Adrenal gland (tissue), 12 donors: ENCODE data around the gene CMPK1. TPM values are rescaled to one million over a fixed set of nuclear protein-coding genes. Genes with fewer than 3 reads are reported as not detected.
A peak's percentile ranks its signal among the peaks of the same experiment; 100 is the strongest.
"Not testable (repeated sequence)": the region's sequence is repeated elsewhere in the genome, so short reads cannot be mapped to it uniquely, and the experiment has no call there.

ENCODE experiments used
- DNase-seq, 7 donors: peaks; one replicate each; pipeline ENCODE4 v3.0.0-alpha.2; 2019 to 2020
- H3K27ac ChIP-seq, 5 donors: fragments of 200-600 bp; sonication (generic) in 4 of 5; 1 replicate in 3 of 5; 2 replicates in 2 of 5; pipeline versions ENCODE4 v1.5.1 to v1.8.0; 2016 to 2020; ENCODE audit warnings: mild to moderate bottlenecking in 1 of 5
- H3K27me3 ChIP-seq: fragments of 200-600 bp; 2 replicates; pipeline ENCODE4 v1.8.0; 2021
- H3K36me3 ChIP-seq, 2 donors: fragments of 200-600 bp; replicated peaks in 1 of 2; 1 replicate in 1 of 2; 2 replicates in 1 of 2; pipeline versions ENCODE4 v1.5.1 to v1.8.0; 2018 to 2022
- H3K4me1 ChIP-seq, 2 donors: fragments of 200-600 bp; replicated peaks in 1 of 2; 1 replicate in 1 of 2; 2 replicates in 1 of 2; pipeline versions ENCODE4 v1.5.1 to v1.8.0; 2018 to 2021
- H3K4me3 ChIP-seq, 4 donors: fragments of 200-600 bp; sonication (generic) in 3 of 4; one replicate each; pipeline ENCODE4 v1.5.1; 2016 to 2018
- H3K9me3 ChIP-seq, 3 donors: fragments of 200-600 bp; sonication (generic) in 1 of 3; replicated peaks in 1 of 3; 1 replicate in 2 of 3; 2 replicates in 1 of 3; pipeline versions ENCODE4 v1.5.1 to v1.8.0; 2016 to 2021
- POLR2A ChIP-seq, 2 donors: fragments of 450-650 bp; IDR thresholded peaks; one replicate each; pipeline ENCODE4 v1.6.1; 2017; ENCODE audit warnings: antibody characterized with exemption in 2 of 2, mild to moderate bottlenecking in 2 of 2, moderate library complexity in 1 of 2
- WGBS, 4 donors: extraction: QIAGEN DNeasy Blood & Tissue Kit in 2 of 4; methylation state at CpG; one replicate each; pipeline versions ENCODE4 v1.1.5 to v1.1.7; 2013 to 2017; 5-methylcytosine and 5-hydroxymethylcytosine counted together
- intact Hi-C, 2 donors: fragments of 100-400 bp; cut with DNase I; formaldehyde crosslinking; loops; one replicate each; pipeline versions ENCODE4 v1.14.1 to v1.15.0; 2022 to 2023
- polyA plus RNA-seq, 3 donors: library from polyadenylated mRNA; stranded (reverse); fragments of 200-250 nt in 2 of 3; fragments of 350-450 nt in 1 of 3; fragmentation: Illumina TruSeq in 1 of 3; extraction: RNeasy Lipid Tissue Mini Kit (QIAGEN cat#74804) in 1 of 3; gene quantifications; one replicate each; pipeline ENCODE4 v1.2.3, GENCODE V29; 2013 to 2014
- total RNA-seq, 9 donors: library from RNA; depleted of rRNA in 4 of 9; stranded (reverse); fragments of >200 nt in 4 of 9; fragments of 120-200 nt in 1 of 9; fragmentation: NEBNext Ultra II Directional in 1 of 9; extraction: Animal tissue kit (Norgen Biotek cat#: 25700) in 1 of 9; gene quantifications; one replicate each; pipeline versions ENCODE4 v1.1.0 to v1.2.4, GENCODE V29; 2013 to 2023
- TF ChIP-seq, protein P1 (sequence below), 6 experiments: fragments of 450-650 bp in 4 of 6; fragments of 200-600 bp in 2 of 6; sonication (generic) in 1 of 6; IDR thresholded peaks; 1 replicate in 5 of 6; 2 replicates in 1 of 6; pipeline versions ENCODE4 v1.5.1 to v1.8.0; 2016 to 2021; ENCODE audit warnings: antibody characterized with exemption in 6 of 6, mild to moderate bottlenecking in 2 of 6, moderate library complexity in 1 of 6
- donor health status: healthy with polysubstance abuse.
- donor health status: Bipolar disorder and iron deficiency.
- donor health status: DM: yes; HTN: yes; CAD: no.
- donor health status: DM: no; HTN: no; CAD: no.
- donor health status: DM: no; HTN: no; CAD: no.
- donor health status: DM: yes; HTN: yes; CAD: no.

CMPK1 gene
- total and polyA plus RNA-seq, 12 donors = 31.0 to 124 (median 64.2) TPM

DNA sequence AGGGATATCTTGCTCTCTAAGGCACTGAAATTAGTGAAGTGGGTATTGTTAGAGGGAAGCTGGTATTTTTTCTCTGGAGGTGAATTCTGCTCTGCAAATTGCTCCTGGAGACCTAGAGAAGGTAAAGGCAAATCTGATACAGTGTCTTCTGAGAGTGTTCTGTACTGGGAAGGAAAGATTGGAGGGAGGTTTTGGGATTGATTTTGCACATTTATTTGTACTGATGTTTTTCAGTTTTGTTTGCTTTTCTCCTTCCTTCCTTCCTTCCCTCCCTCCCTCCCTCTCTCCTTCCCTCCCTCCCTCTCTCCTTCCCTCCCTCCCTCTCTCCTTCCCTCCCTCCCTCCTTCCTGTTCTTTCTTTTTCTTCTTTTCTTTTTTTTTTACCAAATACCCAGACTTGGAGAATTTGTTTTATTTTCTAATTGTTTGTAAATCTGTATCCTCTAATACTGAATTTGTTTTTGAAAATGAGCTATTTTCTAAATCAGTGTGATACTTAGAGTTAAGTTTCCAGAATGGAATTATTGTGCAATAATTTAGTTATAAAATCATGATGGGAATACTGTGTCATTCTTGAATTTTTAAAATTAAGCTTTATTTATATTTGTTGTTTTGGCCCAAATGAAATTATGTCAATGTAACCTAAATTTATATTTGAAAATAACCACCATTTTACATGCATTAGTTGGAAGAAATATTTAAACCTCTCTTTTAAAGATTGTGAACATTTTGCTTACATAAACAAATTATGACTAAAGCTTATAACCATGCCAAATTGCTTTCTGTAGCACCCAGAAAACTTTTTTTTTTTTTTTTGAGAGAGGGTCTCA, 4.9 kb downstream of the CMPK1 start:
- Histone ChIP-seq H3K4me1 (peaks cover 13 to 35% of the 10 kb centered on the region in 2 donors), H3K9me3 (no peaks in the 10 kb centered on the region), H3K36me3 (no peaks in the 10 kb centered on the region), H3K4me3 (no peak overlapping the region), H3K27ac (peak overlapping the region in 2 of 5 donors; percentile 3 to 54), H3K27me3 (no peaks in the 10 kb centered on the region)
- TF ChIP-seq POLR2A (IDR thresholded peaks at IDR 0.05) = no peak
- TF ChIP-seq, protein P1, sequence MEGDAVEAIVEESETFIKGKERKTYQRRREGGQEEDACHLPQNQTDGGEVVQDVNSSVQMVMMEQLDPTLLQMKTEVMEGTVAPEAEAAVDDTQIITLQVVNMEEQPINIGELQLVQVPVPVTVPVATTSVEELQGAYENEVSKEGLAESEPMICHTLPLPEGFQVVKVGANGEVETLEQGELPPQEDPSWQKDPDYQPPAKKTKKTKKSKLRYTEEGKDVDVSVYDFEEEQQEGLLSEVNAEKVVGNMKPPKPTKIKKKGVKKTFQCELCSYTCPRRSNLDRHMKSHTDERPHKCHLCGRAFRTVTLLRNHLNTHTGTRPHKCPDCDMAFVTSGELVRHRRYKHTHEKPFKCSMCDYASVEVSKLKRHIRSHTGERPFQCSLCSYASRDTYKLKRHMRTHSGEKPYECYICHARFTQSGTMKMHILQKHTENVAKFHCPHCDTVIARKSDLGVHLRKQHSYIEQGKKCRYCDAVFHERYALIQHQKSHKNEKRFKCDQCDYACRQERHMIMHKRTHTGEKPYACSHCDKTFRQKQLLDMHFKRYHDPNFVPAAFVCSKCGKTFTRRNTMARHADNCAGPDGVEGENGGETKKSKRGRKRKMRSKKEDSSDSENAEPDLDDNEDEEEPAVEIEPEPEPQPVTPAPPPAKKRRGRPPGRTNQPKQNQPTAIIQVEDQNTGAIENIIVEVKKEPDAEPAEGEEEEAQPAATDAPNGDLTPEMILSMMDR (IDR thresholded peaks at IDR 0.05) = no peak
- intact Hi-C loops = no loop called here
- DNase-seq = no peak

DNA sequence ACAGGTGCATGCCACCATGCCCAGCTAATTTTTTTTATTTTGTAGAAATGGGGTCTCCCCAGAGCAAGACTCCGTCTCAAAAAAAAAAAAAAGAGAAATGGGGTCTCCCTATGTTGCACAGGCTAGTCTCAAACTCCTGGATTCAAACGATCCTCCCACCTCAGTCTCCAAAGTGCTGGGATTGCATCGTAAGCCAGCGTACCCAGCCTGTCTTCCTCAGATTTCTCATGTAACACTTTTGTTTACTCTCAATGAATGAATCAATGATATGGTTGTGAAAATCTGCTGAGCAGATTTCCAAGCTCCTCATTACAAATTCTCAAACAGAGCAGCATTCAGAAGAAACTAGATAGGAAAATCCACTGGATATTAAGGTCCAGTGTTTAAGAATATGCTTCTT, 6.6 kb downstream of the CMPK1 start:
- TF ChIP-seq, protein P1 (IDR thresholded peaks at IDR 0.05) = no peak
- no peak for TF ChIP-seq POLR2A (IDR thresholded peaks at IDR 0.05)
- Histone ChIP-seq H3K27ac (no peak overlapping the region), H3K27me3 (no peaks in the 10 kb centered on the region), H3K4me1 (peaks cover 6 to 29% of the 10 kb centered on the region in 2 donors), H3K36me3 (no peaks in the 10 kb centered on the region), H3K9me3 (no peaks in the 10 kb centered on the region), H3K4me3 (no peak overlapping the region)
- intact Hi-C loops = no loop called here
- DNase-seq = no peak
- WGBS, 4 donors = 65 to 97% (median 87%) methylated on average over 4 of the region's 4 CpGs

DNA sequence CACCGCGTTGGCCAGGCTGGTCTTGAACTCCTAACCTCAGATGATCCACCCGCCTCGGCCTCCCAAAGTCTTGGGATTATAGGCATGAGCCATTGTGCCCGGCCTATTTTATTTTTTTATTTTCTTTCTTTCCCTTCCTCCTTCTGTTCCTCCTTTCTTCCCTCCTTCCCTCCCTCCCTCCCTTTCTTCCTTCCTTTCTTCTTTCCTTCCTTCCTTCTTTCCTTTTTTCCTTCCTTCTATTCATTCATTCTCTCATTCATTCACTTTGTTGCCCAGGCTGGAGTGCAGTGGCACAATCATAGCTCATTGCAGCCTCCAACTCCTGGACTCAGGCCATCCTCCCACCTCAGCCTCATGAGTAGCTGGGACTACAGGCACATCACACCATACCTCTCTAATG, 13.4 kb downstream of the CMPK1 start:
- H3K27ac ChIP-seq, H3K27me3 ChIP-seq, intact Hi-C loops, H3K36me3 ChIP-seq, H3K4me1 ChIP-seq, H3K4me3 ChIP-seq, H3K9me3 ChIP-seq, DNase-seq: not testable (repeated sequence)
- WGBS, 4 donors = 93 to 99% (median 97%) methylated on average over 5 of the region's 5 CpGs

DNA sequence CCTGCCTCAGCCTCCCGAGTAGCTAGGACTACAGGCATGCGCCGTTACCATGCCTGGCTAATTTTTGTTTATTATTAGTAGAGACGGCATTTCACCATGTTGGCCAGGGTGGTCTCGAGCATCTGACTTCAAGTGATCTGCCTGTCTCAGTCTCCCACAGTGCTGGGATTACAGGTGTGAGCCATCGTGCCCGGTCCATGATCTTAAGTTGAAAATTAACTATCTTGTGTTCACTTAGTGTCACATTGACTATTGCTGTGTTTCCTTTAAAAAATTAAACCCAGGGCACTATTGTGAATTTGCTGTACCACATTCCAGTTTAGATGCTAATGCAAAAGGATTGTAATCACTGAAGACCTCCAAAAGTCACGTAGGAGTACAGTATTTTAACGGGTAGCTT, 14.1 kb downstream of the CMPK1 start:
- Histone ChIP-seq H3K9me3 (no peaks in the 10 kb centered on the region), H3K4me3 (no peak overlapping the region), H3K4me1 (no peaks in the 10 kb centered on the region), H3K27ac (no peak overlapping the region), H3K36me3 (no peaks in the 10 kb centered on the region), H3K27me3 (no peaks in the 10 kb centered on the region)
- intact Hi-C loops = no loop called here
- DNase-seq = no peak
- 94 to 96% (median 96%) methylated on average over 6 to 9 of the region's 9 CpGs for WGBS, 4 donors
- no peak for TF ChIP-seq POLR2A (IDR thresholded peaks at IDR 0.05)
- TF ChIP-seq, protein P1 (IDR thresholded peaks at IDR 0.05) = no peak

DNA sequence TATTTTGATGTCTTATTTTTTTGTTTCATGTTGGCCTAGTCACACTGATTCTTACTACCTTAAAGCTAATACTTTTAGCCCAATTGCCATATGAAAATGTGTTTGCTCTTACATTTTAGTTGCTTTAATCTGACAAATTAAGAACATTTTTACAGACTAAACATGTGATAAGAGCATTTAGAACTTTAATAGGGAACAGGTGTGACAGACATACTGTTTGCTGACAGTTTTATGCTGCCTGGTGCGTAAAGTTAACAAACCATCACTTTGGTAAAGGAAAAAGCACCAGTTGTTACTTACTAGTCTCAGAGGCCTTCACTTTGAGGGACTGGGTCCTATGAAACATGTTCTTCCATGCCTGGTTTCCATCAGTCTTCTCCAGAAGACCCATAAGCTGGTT, 14.7 kb downstream of the CMPK1 start:
- WGBS, 4 donors = 94 to 100% (median 97%) methylated on average over 1 of the region's 1 CpG
- DNase-seq = no peak
- Histone ChIP-seq H3K27ac (no peak overlapping the region), H3K27me3 (no peaks in the 10 kb centered on the region), H3K9me3 (no peaks in the 10 kb centered on the region), H3K4me3 (no peak overlapping the region), H3K36me3 (no peaks in the 10 kb centered on the region), H3K4me1 (no peaks in the 10 kb centered on the region)
- intact Hi-C loops = no loop called here
- TF ChIP-seq, protein P1 (IDR thresholded peaks at IDR 0.05) = no peak
